T47D (cell line): ENCODE data around the gene SYNPO.

Experiments used
- DNase-seq, 2 experiments: peaks; one replicate each; pipeline versions ENCODE4 v3.0.0 to v3.0.0-alpha.2; 2011 to 2012; ENCODE audit warnings: low read depth in 1 of 2, low spot score in 1 of 2
- JUND ChIP-seq: IDR thresholded peaks from 2 replicates; pipeline ENCODE4 v1.6.1; 2012; ENCODE audit warnings: low read depth
- in situ Hi-C: cut with HindIII; loops from 2 replicates; pipeline ENCODE4 v1.10.0; 2016; ENCODE audit warnings: low sequenced_read_pairs, low pct_unique_long_range_greater_than_20kb

Gene SYNPO

DNA sequence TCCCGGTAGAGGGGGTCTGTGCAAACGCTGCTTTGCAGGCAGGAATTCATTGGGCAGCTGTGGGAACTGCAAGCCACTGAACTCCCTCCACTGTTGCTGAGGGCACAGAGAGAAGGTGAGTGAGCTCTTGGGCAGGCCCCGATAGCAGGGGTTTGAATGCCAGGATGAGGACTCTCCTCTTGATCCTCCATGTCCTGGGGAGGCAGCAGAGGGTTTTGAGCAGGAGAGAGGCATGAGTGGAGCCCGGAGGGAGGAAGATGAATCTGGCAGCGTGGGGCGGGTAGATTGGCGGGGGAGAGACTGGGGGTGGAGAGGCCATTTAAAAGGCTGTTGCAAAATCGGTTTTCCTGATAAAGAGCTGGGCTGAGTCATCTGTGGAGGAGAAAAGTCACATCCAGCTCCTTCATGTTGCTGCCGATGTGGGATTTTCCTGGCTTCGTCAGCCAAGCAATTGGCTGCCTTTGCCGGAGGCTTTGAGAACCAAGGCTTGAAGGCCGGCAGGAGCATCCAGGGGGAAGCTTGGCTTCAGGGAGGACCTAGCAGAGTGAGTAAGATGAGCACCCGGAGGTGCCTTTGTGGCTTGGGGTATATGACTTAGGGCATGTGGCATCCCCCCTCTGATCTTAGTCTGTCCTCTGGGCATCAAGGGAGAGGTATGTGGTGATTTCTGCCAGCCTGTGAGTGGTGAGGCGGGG is at the start of gene SYNPO:
TSS of gene SYNPO (plus strand) at position 350 of the 695 bp plus-strand sequence. CDS start 7,616 bp downstream, outside the sequence.
- no peak for DNase-seq
- TF ChIP-seq JUND, result no peak
- in situ Hi-C loops, result no loop called here

DNA sequence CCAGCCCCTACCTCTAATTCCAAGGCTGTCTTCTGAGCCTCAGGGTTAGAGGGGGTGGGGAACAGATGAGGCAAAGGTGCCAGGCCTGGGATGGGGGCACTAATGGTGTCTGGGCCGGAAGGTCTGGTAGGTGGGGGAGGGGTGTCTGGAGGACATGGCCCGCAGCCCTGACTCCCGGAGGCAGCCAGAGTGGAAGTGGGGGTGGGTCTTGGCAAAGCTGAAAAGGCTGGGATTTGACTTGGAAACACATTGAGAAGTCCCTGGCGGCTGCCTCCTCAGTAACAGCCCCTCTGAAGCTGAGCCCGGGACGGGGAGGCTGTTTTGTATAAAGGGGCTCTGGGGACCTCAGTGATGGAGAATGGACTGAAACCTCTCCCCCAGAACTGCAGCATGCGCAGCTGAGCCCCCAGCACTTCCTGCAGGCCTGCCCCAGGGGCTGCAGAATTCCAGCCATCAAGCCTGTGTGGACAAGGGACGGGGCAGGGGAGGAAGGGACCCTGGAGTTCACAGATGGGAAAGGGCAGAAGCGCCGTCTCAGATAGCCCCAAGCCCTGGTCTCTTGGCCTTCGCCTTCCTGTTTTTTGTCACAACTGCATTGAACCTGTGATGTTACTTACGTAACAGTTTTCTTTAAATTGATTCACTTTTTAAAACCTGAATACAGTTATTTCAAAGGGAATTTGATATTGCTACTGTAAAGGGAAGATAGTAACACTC is 49.3 kb upstream of the SYNPO start:
- no peak for TF ChIP-seq JUND
- no peak for DNase-seq
- in situ Hi-C loops, result no loop called here

GRCh38 chr5:150593593-150593992 is 46.9 kb upstream of the SYNPO start:
- in situ Hi-C loops, result no loop called here
- TF ChIP-seq JUND, result no peak
- no peak for DNase-seq

GRCh38 chr5:150593996-150594395 is 46.5 kb upstream of the SYNPO start:
- no peak for TF ChIP-seq JUND
- in situ Hi-C loops, result no loop called here
- DNase-seq, result no peak

GRCh38 chr5:150595466-150596031 is 44.9 kb upstream of the SYNPO start:
- DNase-seq, result no peak
- no peak for TF ChIP-seq JUND
- in situ Hi-C loops, result no loop called here

- in situ Hi-C loops, result no loop called here
- TF ChIP-seq JUND, result no peak
- no peak for DNase-seq
Observed at GRCh38 chr5:150596313-150596712, 44.1 kb upstream of the SYNPO start.

DNA sequence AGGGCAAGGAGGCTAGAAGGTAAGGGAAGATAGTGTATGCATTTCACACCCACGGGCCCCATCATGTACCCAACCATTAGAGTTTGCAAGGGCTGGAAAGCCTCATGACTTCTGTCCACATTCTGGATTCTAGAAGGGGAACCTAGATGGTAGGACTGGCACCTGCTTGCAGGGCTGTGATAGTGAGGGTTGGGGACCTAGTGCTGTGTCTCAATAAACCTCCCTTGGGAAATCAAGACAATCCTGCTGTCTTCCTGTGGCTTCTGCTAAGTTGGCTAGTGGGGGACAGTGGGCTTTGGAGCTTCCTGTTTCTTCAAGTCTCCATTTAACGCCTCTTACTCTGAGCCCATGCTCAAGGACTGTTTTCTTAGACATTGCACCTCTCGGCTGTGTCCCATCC is 43.6 kb upstream of the SYNPO start:
- no peak for DNase-seq
- in situ Hi-C loops, result no loop called here
- no peak for TF ChIP-seq JUND

GRCh38 chr5:150598006-150598405 is 42.5 kb upstream of the SYNPO start:
- no peak for DNase-seq
- no peak for TF ChIP-seq JUND
- in situ Hi-C loops, result no loop called here

DNA sequence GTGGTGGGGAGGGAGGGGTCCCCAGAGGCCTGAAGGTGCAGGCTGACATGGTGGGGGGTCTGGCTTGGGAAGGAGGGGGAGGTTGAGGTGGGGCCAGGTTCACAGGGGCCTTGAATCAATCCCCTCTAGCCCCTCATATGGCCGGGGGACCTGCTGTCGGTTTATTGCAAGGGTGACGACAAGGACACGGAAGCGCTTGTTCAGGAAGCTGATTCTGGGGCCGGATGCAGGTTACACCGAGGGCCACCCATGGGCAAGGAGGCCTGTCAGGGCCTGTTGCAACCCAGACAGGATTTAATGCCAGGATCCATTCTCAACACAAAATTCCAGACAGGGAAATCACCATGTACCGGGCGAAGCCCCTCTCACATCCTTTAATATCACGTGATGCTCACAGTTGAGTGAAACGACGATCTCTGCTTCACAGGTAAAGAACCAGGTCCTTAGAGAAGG is 41.6 kb upstream of the SYNPO start:
- no peak for TF ChIP-seq JUND
- DNase-seq, result no peak
- in situ Hi-C loops, result no loop called here

DNA sequence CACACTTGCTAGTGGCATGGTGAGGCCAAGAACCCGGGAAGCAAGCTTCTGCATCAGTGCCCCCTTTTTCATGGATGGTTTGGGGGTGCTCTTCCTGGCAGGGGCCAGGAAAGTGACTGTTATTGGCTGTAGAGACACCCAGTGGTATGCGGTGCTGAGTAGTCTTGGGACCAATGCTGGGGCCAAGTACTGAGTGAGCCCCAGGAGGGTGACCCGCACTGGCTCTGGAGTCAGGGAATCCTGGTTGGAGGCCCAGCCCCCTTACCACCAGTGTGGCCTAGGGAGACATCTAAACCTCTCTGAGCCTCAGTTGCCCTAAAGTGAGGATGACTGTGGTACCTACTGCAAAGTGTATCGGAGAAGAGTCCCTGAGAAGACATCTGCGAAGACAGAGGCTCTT is 41.2 kb upstream of the SYNPO start:
- in situ Hi-C loops, result no loop called here
- no peak for DNase-seq
- no peak for TF ChIP-seq JUND

GRCh38 chr5:150599917-150600511 is 40.4 kb upstream of the SYNPO start:
- no peak for DNase-seq
- TF ChIP-seq JUND, result no peak
- in situ Hi-C loops, result no loop called here

DNA sequence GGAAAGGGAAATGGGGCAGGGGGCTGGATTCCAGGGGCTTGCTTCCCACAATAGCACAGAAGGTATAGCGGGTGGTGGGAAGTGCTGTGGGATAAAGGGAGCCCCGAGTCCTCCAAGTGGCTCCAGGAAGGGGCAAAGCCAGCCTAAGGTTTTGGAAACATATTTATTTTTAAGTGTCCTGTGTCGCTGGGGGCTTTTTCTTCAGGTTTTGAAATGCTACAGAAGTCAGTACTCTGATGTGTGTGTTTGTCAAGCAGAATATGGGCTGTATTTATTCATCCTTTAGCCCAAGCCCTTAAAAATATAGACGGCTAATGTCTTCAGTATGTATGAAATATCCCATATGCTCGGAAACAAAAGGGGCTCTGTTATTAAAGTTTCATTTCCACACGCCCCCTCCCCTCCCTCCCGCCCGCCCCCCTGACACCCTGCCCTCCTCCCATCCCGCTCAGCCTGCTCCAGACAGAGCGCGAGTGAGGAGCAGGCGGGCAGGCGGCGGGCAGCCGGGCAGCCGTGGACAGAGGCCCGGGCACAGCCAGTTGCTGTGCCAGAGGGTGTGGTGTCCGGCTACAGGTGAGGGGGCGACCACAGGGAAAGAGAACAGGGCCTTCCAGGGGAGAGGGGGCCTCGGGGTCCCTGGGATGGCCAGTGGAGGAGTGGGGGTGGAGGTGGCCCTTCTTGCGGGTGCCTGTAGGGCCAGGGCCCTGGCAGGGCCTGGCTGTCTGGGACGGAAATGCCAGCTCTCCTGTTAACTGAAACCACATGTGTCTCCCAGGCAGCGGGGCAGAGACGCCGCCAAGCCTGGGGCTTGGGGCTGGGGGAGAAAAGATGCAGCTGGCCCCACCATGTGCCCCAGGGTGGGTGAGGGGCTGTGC is 39.6 kb upstream of the SYNPO start:
- no peak for TF ChIP-seq JUND
- in situ Hi-C loops, result no loop called here
- DNase-seq, result no peak
